Body of pancreas (tissue), 4 donors: ENCODE results near the gene NUSAP1.

Experiments used
- CTCF ChIP-seq, 7 experiments: fragments of 450-650 bp in 4 of 7; fragments of 200-600 bp in 3 of 7; sonication (generic) in 3 of 7; IDR thresholded peaks; one replicate each; pipeline ENCODE4 v1.5.1; 2016 to 2019; ENCODE audit warnings: antibody characterized with exemption in 7 of 7
- POLR2A ChIP-seq, 3 donors: fragments of 450-650 bp; IDR thresholded peaks; one replicate each; pipeline ENCODE4 v1.6.1; 2016; ENCODE audit warnings: antibody characterized with exemption in 3 of 3, mild to moderate bottlenecking in 2 of 3

GRCh38 chr15:41394924-41395323 lies 62.2 kb downstream of the NUSAP1 start:
- no peak for TF ChIP-seq CTCF (IDR thresholded peaks at IDR 0.05)
- no peak for TF ChIP-seq POLR2A (IDR thresholded peaks at IDR 0.05)
